ENCODE data around the gene RPL10. TPM values are rescaled to one million over a fixed set of nuclear protein-coding genes. Genes with fewer than 3 reads are reported as not detected.
"Not testable (repeated sequence)": the region's sequence is repeated elsewhere in the genome, so short reads cannot be mapped to it uniquely, and the experiment has no call there.

RPL10 gene
- total RNA-seq, 1 experiment from 2014 or later = 2,110 TPM

DNA sequence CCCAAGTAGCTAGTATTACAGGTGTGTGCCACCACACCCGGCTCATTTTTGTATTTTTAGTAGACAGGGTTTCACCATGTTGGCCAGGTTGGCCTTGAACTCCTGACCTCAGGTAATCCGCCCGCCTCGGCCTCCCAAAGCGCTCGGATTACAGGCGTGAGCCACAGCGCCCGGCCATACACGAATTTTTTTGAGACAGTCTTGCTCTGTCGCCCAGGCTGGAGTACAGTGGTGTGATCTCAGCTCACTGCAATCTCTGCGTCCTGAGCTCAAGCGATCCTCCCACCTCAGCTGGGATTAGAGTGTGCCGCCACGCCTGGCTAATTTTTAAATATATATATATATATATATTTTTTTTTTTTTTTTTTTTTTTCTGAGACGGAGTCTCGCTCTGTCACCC lies 1.8 kb upstream of the RPL10 start:
- H3K4me1 ChIP-seq (ENCODE audit: insufficient read depth, low read length); H2BK120ac ChIP-seq (ENCODE audit: low read depth, low read length, poor library complexity, severe bottlenecking); H3K27ac Mint-ChIP-seq; H2BK12ac ChIP-seq (ENCODE audit: insufficient read length, low read depth, low read length); H3T11ph ChIP-seq (ENCODE audit: low read length); H3K4me2 ChIP-seq (ENCODE audit: insufficient read depth, insufficient read length, low read length); H2AFZ ChIP-seq (ENCODE audit: low read length); H3K18ac ChIP-seq (ENCODE audit: insufficient read length, low read depth, low read length); H3K79me2 ChIP-seq (ENCODE audit: insufficient read depth, low read length); H4K20me1 ChIP-seq (ENCODE audit: control insufficient read depth, insufficient read depth, insufficient read length); H2BK5ac ChIP-seq (ENCODE audit: insufficient read length, low read length); H3K27me3 ChIP-seq (ENCODE audit: insufficient read depth, low read length); H4K8ac ChIP-seq (replicated peaks; ENCODE audit: insufficient read length, low read depth, low read length); H3K27me3 Mint-ChIP-seq (ENCODE audit: low read depth); H3K4ac ChIP-seq (ENCODE audit: low read depth, low read length); H3K27ac ChIP-seq (ENCODE audit: insufficient read length, low read depth, low read length); H3K56ac ChIP-seq (ENCODE audit: insufficient read length, low read depth, low read length); DNase-seq; H2AK5ac ChIP-seq (ENCODE audit: insufficient read length, low read length); H2BK15ac ChIP-seq (ENCODE audit: low read depth, low read length); H3K9ac ChIP-seq (ENCODE audit: extremely low read depth, insufficient read length, low read length); H4K5ac ChIP-seq (ENCODE audit: insufficient read length, low read depth, low read length); H2BK20ac ChIP-seq (ENCODE audit: low read depth, low read length, poor library complexity, severe bottlenecking); H3K14ac ChIP-seq (ENCODE audit: insufficient read depth, low read length); H3K23ac ChIP-seq (ENCODE audit: insufficient read length, low read depth, low read length); H3K79me1 ChIP-seq (ENCODE audit: insufficient read depth, low read depth, low read length, poor library complexity, severe bottlenecking); H4K91ac ChIP-seq (ENCODE audit: insufficient read length, low read depth, low read length): not testable (repeated sequence)
- Mint-ChIP-seq H3K9me3 (peaks cover 41 to 44% of the 10 kb centered on the region in 2 experiments), H3K4me1 (peaks cover 0 to 15% of the 10 kb centered on the region in 2 experiments; a peak in 2 of 4 replicates), H3K36me3 (ENCODE audit: insufficient read depth in 1 of 3, low read depth in 3 of 3) (peaks cover 30 to 35% (median 30%) of the 10 kb centered on the region in 3 experiments), H3K4me3 (peak overlapping the region; percentile 96 to 97; a peak in 3 of 5 replicates)
- peaks cover 16% of the 10 kb centered on the region for H3K23me2 ChIP-seq (ENCODE audit: insufficient read length, low read depth, low read length, poor library complexity, severe bottlenecking)
- WGBS (ENCODE audit: extremely low coverage, insufficient read length, low lambda C conversion rate) = no CpG with 5 or more reads among the region's 17 CpGs
- H3K9me3 ChIP-seq (ENCODE audit: control insufficient read depth, low read depth, low read length) = peaks cover 22% of the 10 kb centered on the region
